Pericardium fibroblast (primary cell): ENCODE results near the gene SREK1. TPM values are rescaled to one million over a fixed set of nuclear protein-coding genes. Genes with fewer than 3 reads are reported as not detected.

ENCODE experiments used
- total RNA-seq: library from RNA; depleted of rRNA; stranded (reverse); fragments of >200 nt; gene quantifications from 2 replicates; pipeline ENCODE4 v1.2.3, GENCODE V29; 2015

Gene SREK1, protein sequence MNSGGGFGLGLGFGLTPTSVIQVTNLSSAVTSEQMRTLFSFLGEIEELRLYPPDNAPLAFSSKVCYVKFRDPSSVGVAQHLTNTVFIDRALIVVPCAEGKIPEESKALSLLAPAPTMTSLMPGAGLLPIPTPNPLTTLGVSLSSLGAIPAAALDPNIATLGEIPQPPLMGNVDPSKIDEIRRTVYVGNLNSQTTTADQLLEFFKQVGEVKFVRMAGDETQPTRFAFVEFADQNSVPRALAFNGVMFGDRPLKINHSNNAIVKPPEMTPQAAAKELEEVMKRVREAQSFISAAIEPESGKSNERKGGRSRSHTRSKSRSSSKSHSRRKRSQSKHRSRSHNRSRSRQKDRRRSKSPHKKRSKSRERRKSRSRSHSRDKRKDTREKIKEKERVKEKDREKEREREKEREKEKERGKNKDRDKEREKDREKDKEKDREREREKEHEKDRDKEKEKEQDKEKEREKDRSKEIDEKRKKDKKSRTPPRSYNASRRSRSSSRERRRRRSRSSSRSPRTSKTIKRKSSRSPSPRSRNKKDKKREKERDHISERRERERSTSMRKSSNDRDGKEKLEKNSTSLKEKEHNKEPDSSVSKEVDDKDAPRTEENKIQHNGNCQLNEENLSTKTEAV
- 18.3 and 23.7 TPM in 2 replicates for total RNA-seq

GRCh38 chr5:66144074-66144833, at the start of gene SREK1:
TSS of gene SREK1 (plus strand) at chr5:66144300. CDS start at chr5:66144377, 77 bp downstream.

Other genes starting within 250 kb of the SREK1 start
- gene ERBIN, start 217.7 kb upstream of the SREK1 start, total RNA-seq = 32.7 and 34.3 TPM in 2 replicates